COLO668 (cell line): Measurements from ENCODE around the gene NEDD4.
"Not testable (repeated sequence)": the region's sequence is repeated elsewhere in the genome, so short reads cannot be mapped to it uniquely, and the experiment has no call there.

Experiments used
- DNase-seq: peaks from one replicate; lab custom pipeline; 2025; ENCODE audit not compliant: unreplicated experiment; lab: John Stamatoyannopoulos, UW

The NEDD4 gene

GRCh38 chr15:55993111-55993803 lies at the start of gene NEDD4:
NEDD4 (minus strand) TSS chr15:55993612; CDS start chr15:55993555, 57 bp downstream.
- peak; percentile 86 for DNase-seq

GRCh38 chr15:56042498-56042897 lies 49.1 kb upstream of the NEDD4 start:
- no peak for DNase-seq

- DNase-seq = no peak
Observed at GRCh38 chr15:56042031-56042430, 48.6 kb upstream of the NEDD4 start.

- DNase-seq = peak; percentile 32
Observed at GRCh38 chr15:56040081-56041035, 46.9 kb upstream of the NEDD4 start.

GRCh38 chr15:56038707-56039106 lies 45.3 kb upstream of the NEDD4 start:
- DNase-seq = no peak

GRCh38 chr15:56038015-56038414 lies 44.6 kb upstream of the NEDD4 start:
- DNase-seq = no peak

- DNase-seq = no peak
Observed at GRCh38 chr15:56036546-56037067, 43.2 kb upstream of the NEDD4 start.

- DNase-seq = no peak
Observed at GRCh38 chr15:56035166-56035565, 41.8 kb upstream of the NEDD4 start.

GRCh38 chr15:56034514-56034913 lies 41.1 kb upstream of the NEDD4 start:
- DNase-seq = no peak

GRCh38 chr15:56032373-56032772 lies 39.0 kb upstream of the NEDD4 start:
- no peak for DNase-seq

- no peak for DNase-seq
Observed at GRCh38 chr15:56031836-56032235, 38.4 kb upstream of the NEDD4 start.

GRCh38 chr15:56031402-56031801 lies 38.0 kb upstream of the NEDD4 start:
- no peak for DNase-seq

- DNase-seq = no peak
Observed at GRCh38 chr15:56028430-56028829, 35.0 kb upstream of the NEDD4 start.

GRCh38 chr15:56023160-56023559 lies 29.7 kb upstream of the NEDD4 start:
- DNase-seq = not testable (repeated sequence)

- no peak for DNase-seq
Observed at GRCh38 chr15:56019819-56020486, 26.5 kb upstream of the NEDD4 start.

- no peak for DNase-seq
Observed at GRCh38 chr15:56019060-56019793, 25.8 kb upstream of the NEDD4 start.

- no peak for DNase-seq
Observed at GRCh38 chr15:56017920-56018319, 24.5 kb upstream of the NEDD4 start.

- DNase-seq = no peak
Observed at GRCh38 chr15:56017511-56017910, 24.1 kb upstream of the NEDD4 start.

GRCh38 chr15:56016281-56016680 lies 22.9 kb upstream of the NEDD4 start:
- DNase-seq = no peak

GRCh38 chr15:56014677-56015076 lies 21.3 kb upstream of the NEDD4 start:
- no peak for DNase-seq

GRCh38 chr15:56007053-56007452 lies 13.6 kb upstream of the NEDD4 start:
- peak; percentile 42 for DNase-seq
